Ascending aorta (tissue), 2 donors: ENCODE data around the gene CTSD. TPM values are rescaled to one million over a fixed set of nuclear protein-coding genes. Genes with fewer than 3 reads are reported as not detected.

Experiments
- DNase-seq, 2 donors: peaks; one replicate each; pipeline ENCODE4 v3.0.0-alpha.2; 2019; ENCODE audit warnings: low spot score in 2 of 2
- H3K27ac ChIP-seq, 2 donors: fragments of 200-600 bp; sonication (generic); one replicate each; pipeline ENCODE4 v1.5.1; 2016 to 2017; ENCODE audit warnings: mild to moderate bottlenecking in 1 of 2
- H3K27me3 ChIP-seq: fragments of 200-600 bp; sonication (generic); one replicate; pipeline ENCODE4 v1.5.1; 2017
- H3K36me3 ChIP-seq, 2 donors: fragments of 200-600 bp; sonication (generic); one replicate each; pipeline ENCODE4 v1.5.1; 2016
- H3K4me1 ChIP-seq, 2 donors: fragments of 200-600 bp; sonication (generic); one replicate each; pipeline ENCODE4 v1.5.1; 2016 to 2017; ENCODE audit warnings: mild to moderate bottlenecking in 1 of 2
- H3K4me3 ChIP-seq, 2 donors: fragments of 200-600 bp; sonication (generic); one replicate each; pipeline ENCODE4 v1.5.1; 2016 to 2017; ENCODE audit warnings: mild to moderate bottlenecking in 1 of 2
- H3K9me3 ChIP-seq, 2 donors: fragments of 200-600 bp; sonication (generic); one replicate each; pipeline ENCODE4 v1.5.1; 2016
- intact Hi-C: fragments of 100-400 bp; cut with DNase I; formaldehyde crosslinking; loops from one replicate; pipeline ENCODE4 v1.15.1; 2023
- total RNA-seq: library from RNA; depleted of rRNA; stranded (reverse); fragments of >200 nt; gene quantifications from one replicate; pipeline ENCODE4 v1.1.0, GENCODE V29; 2016
- TF ChIP-seq, protein P1 (sequence below), 3 experiments: fragments of 200-600 bp in 2 of 3; fragments of 450-650 bp in 1 of 3; sonication (generic) in 2 of 3; IDR thresholded peaks; one replicate each; pipeline ENCODE4 v1.5.1; 2016 to 2019; ENCODE audit warnings: antibody characterized with exemption in 3 of 3, mild to moderate bottlenecking in 1 of 3, moderate library complexity in 1 of 3

The CTSD gene
- total RNA-seq, 1 donor from 2014 or later = 777 TPM

DNA sequence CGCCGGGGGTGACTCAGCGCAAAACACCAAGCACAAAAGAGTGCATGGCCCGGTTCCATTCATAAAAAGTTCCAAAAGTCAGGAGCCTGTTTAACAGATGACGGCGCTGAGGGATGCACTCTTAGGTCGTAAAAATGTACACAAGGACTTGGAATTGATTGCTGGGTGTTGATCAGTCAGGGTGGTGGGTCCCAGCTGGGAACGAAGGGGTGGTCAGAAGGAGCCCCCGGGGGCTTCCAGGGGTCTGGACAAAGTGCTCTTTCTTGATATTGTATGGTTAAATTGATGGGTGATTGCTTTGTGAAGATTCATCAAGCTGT lies 34.1 kb downstream of the CTSD start:
- peaks cover 3% of the 10 kb centered on the region for H3K27me3 ChIP-seq
- intact Hi-C loops = no loop called here
- TF ChIP-seq, protein P1, sequence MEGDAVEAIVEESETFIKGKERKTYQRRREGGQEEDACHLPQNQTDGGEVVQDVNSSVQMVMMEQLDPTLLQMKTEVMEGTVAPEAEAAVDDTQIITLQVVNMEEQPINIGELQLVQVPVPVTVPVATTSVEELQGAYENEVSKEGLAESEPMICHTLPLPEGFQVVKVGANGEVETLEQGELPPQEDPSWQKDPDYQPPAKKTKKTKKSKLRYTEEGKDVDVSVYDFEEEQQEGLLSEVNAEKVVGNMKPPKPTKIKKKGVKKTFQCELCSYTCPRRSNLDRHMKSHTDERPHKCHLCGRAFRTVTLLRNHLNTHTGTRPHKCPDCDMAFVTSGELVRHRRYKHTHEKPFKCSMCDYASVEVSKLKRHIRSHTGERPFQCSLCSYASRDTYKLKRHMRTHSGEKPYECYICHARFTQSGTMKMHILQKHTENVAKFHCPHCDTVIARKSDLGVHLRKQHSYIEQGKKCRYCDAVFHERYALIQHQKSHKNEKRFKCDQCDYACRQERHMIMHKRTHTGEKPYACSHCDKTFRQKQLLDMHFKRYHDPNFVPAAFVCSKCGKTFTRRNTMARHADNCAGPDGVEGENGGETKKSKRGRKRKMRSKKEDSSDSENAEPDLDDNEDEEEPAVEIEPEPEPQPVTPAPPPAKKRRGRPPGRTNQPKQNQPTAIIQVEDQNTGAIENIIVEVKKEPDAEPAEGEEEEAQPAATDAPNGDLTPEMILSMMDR (IDR thresholded peaks at IDR 0.05) = no peak

DNA sequence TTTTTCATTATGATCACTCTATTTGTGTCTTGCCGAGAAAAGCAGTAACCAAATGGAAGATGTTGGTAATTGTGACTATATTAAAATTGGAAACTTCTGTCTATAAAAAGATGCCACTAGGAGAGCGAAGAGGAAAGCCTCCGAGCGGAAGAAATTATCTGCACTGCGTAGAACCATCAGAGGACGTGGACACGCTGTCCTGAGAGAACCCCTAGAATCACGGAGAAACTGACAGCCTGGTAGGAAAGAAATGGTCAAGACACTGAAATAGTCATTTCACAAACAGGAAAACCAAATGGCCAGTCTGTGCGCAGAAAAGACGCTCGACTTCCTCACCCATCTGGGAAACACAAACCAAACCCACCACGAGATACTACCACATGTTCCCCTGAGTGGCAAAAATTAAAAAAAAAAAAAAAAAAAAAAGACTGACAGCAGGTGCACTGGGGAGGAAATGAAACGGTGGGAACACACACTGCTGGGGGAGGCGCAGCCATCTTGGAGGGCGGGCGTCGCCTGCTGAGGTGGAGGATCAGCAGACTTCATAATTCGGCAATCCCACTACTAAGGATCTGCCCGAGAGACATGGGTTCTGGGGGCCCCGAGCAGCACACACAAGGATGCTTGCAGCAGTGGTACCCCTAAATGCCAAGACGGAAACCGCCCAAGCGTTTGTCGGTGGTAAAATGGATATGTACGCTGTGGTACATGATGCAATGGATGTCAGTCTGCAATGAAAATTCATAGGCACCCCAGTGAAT lies 34.6 kb downstream of the CTSD start:
- DNase-seq = peak in 1 of 2 donors; percentile 56
- peaks cover 3% of the 10 kb centered on the region for H3K27me3 ChIP-seq

More for the DNA sequence above, 34.1 kb downstream of the CTSD start:
- no peaks in the 10 kb centered on the region for H3K36me3 ChIP-seq
- no peak overlapping the region for H3K27ac ChIP-seq
- H3K9me3 ChIP-seq = no peaks in the 10 kb centered on the region
- no peaks in the 10 kb centered on the region for H3K4me1 ChIP-seq
- no peak overlapping the region for H3K4me3 ChIP-seq
- no peak for DNase-seq

DNA sequence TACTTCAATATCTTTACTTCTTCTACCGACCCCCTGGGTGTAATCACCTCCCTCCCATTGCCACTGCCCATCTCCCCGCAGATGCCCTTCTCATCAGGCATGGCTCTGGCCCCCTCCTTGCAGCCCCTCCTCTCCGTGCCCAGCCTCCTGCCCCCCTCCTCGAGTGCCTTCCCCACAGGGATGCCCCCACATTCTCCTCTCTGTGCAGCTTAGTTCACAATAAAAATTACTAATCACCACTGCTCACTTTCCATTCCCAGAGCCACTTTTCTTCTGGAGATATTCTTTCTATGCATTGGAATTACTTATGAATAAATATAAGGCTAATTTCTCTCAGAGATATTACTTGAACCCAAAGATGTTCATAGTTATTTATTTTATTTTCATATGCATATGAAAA lies 35.4 kb downstream of the CTSD start:
- H3K27me3 ChIP-seq = peaks cover 3% of the 10 kb centered on the region
- DNase-seq = peak in 1 of 2 donors; percentile 45

More for the DNA sequence above, 34.6 kb downstream of the CTSD start:
- intact Hi-C loops = no loop called here
- Histone ChIP-seq H3K4me1 (no peaks in the 10 kb centered on the region), H3K27ac (no peak overlapping the region), H3K36me3 (no peaks in the 10 kb centered on the region), H3K4me3 (no peak overlapping the region), H3K9me3 (no peaks in the 10 kb centered on the region)
- TF ChIP-seq, protein P1 (IDR thresholded peaks at IDR 0.05) = no peak

DNA sequence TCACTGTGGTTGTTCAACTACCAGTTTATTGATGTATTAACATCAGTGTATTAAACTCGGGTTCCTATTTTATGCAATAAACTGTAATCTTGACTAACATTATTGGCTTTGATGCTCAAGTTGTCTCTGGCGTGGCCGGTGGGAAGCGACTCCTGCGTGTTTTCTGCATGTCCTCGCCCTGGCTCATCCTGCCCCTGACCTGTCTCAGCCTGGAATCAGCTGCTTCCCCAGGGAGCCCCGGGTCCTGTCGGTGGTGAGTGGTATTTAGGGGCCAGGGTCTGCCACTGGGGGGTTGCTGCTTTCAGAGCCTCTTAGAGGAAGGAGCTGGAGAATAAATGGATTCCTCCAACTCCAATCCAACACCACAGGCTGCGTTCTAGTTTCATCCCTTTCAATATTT lies 35.9 kb downstream of the CTSD start:
- peaks cover 3% of the 10 kb centered on the region for H3K27me3 ChIP-seq
- peak in 1 of 2 donors; percentile 28 for DNase-seq
- intact Hi-C loops = no loop called here

More for the DNA sequence above, 35.4 kb downstream of the CTSD start:
- TF ChIP-seq, protein P1 (IDR thresholded peaks at IDR 0.05) = no peak
- intact Hi-C loops = no loop called here
- Histone ChIP-seq H3K27ac (no peak overlapping the region), H3K36me3 (no peaks in the 10 kb centered on the region), H3K4me1 (no peaks in the 10 kb centered on the region), H3K4me3 (no peak overlapping the region), H3K9me3 (no peaks in the 10 kb centered on the region)

DNA sequence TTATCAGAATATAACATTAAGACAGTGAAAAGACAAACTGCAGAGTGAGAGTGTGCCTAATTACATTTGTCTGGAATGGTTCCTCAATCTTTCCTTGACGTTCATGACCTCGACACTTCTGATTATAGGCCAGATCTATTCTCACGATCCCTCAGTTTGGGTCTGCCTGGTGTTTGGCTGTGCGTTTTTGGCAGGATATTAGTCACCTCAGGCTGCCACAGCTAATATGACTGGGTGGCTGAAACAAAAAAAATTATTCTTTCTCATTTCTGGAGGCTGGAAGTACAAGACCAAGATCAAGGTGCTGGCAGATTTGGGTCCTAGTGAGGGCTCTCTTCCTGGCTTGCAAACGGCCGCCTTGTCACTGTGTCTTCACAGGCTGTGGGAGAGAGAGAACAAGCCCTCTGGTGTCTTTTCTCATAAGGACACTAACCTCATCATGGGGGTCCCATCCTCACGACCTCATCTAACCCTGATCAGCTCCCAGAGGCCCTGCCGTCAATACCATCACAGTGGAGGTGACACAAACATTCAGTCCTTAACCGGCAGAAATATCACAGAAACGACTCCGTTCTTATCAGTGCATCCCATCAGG lies 36.5 kb downstream of the CTSD start:
- no peak overlapping the region for H3K4me3 ChIP-seq
- TF ChIP-seq, protein P1 (IDR thresholded peaks at IDR 0.05) = no peak
- no peaks in the 10 kb centered on the region for H3K36me3 ChIP-seq
- H3K27ac ChIP-seq = no peak overlapping the region
- intact Hi-C loops = no loop called here
- peak in 1 of 2 donors; percentile 30 for DNase-seq
- no peaks in the 10 kb centered on the region for H3K9me3 ChIP-seq
- no peaks in the 10 kb centered on the region for H3K4me1 ChIP-seq
- peaks cover 3% of the 10 kb centered on the region for H3K27me3 ChIP-seq

More for the DNA sequence above, 35.9 kb downstream of the CTSD start:
- Histone ChIP-seq H3K9me3 (no peaks in the 10 kb centered on the region), H3K4me3 (no peak overlapping the region), H3K27ac (no peak overlapping the region), H3K36me3 (no peaks in the 10 kb centered on the region), H3K4me1 (no peaks in the 10 kb centered on the region)
- TF ChIP-seq, protein P1 (IDR thresholded peaks at IDR 0.05) = no peak
